Cardiac muscle cell (in vitro differentiated cells and primary cell): ENCODE results near the gene PIAS2. TPM values are rescaled to one million over a fixed set of nuclear protein-coding genes. Genes with fewer than 3 reads are reported as not detected.

Experiments
- DNase-seq, 2 donors: peaks; one replicate each; pipeline versions ENCODE4 v3.0.0 to v3.0.0-alpha.2; 2010 to 2017; ENCODE audit warnings: low read depth in 1 of 2, low spot score in 1 of 2
- H3K27ac ChIP-seq: fragments of 200-600 bp; sonication (generic); 2 replicates; pipeline ENCODE4 v1.5.1; 2016
- H3K27me3 ChIP-seq: fragments of 200-600 bp; sonication (generic); 2 replicates; pipeline ENCODE4 v1.6.0; 2016; ENCODE audit warnings: control low read depth
- H3K36me3 ChIP-seq: fragments of 200-600 bp; sonication (generic); 2 replicates; pipeline ENCODE4 v1.5.1; 2016; ENCODE audit warnings: control low read depth
- H3K4me1 ChIP-seq: fragments of 200-600 bp; sonication (generic); 2 replicates; pipeline ENCODE4 v1.8.1; 2017; ENCODE audit warnings: low read depth, mild to moderate bottlenecking, mixed run types
- H3K4me3 ChIP-seq: fragments of 200-600 bp; sonication (generic); 2 replicates; pipeline ENCODE4 v1.5.1; 2016; ENCODE audit warnings: mild to moderate bottlenecking
- H3K9me3 ChIP-seq: fragments of 200-600 bp; sonication (generic); 2 replicates; pipeline ENCODE4 v1.5.1; 2017; ENCODE audit warnings: low read depth, mild to moderate bottlenecking, control low read depth
- polyA plus RNA-seq: library from polyadenylated mRNA; unstranded; fragments of >200 nt; fragmentation: Nextera tagmentation; extraction: Ambion mirVana; gene quantifications from 2 replicates; pipeline ENCODE4 v1.2.1, GENCODE V29; 2016
- total RNA-seq: library from RNA; depleted of rRNA; stranded (reverse); fragments of >200 nt; gene quantifications from 2 replicates; pipeline ENCODE4 v1.2.3, GENCODE V29; 2016
- TF ChIP-seq, protein P1 (sequence below): IDR thresholded peaks from 2 replicates; pipeline ENCODE4 v1.5.1; 2012; ENCODE audit warnings: low read depth, mild to moderate bottlenecking, low read length

Gene PIAS2
- total and polyA plus RNA-seq, 2 experiments from 2014 or later, result 32.3 to 37.8 TPM

DNA sequence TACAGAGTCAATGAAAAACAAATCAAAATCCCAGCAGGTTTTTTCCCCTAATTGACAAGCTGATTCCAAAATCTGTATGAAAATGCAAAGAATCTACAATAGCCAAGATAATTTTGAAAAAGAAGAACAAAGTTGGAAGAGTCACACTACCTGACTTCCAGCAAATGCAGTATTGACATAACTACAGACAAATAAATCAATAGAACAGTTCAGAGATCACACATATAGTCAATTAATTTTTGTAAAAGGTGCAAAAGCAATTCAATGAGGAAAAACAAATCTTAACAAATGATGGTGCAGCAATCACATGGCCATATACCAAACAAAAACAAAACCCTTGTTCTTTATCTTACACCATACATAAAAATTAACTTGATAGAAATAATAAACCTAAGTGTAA, 85.9 kb downstream of the PIAS2 start:
- Histone ChIP-seq H3K4me1 (no peaks in the 10 kb centered on the region), H3K27me3 (no peaks in the 10 kb centered on the region), H3K4me3 (no peak overlapping the region), H3K9me3 (no peaks in the 10 kb centered on the region), H3K27ac (no peak overlapping the region), H3K36me3 (peaks cover 43% of the 10 kb centered on the region)
- TF ChIP-seq, protein P1, sequence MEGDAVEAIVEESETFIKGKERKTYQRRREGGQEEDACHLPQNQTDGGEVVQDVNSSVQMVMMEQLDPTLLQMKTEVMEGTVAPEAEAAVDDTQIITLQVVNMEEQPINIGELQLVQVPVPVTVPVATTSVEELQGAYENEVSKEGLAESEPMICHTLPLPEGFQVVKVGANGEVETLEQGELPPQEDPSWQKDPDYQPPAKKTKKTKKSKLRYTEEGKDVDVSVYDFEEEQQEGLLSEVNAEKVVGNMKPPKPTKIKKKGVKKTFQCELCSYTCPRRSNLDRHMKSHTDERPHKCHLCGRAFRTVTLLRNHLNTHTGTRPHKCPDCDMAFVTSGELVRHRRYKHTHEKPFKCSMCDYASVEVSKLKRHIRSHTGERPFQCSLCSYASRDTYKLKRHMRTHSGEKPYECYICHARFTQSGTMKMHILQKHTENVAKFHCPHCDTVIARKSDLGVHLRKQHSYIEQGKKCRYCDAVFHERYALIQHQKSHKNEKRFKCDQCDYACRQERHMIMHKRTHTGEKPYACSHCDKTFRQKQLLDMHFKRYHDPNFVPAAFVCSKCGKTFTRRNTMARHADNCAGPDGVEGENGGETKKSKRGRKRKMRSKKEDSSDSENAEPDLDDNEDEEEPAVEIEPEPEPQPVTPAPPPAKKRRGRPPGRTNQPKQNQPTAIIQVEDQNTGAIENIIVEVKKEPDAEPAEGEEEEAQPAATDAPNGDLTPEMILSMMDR, result no peak
- no peak for DNase-seq

DNA sequence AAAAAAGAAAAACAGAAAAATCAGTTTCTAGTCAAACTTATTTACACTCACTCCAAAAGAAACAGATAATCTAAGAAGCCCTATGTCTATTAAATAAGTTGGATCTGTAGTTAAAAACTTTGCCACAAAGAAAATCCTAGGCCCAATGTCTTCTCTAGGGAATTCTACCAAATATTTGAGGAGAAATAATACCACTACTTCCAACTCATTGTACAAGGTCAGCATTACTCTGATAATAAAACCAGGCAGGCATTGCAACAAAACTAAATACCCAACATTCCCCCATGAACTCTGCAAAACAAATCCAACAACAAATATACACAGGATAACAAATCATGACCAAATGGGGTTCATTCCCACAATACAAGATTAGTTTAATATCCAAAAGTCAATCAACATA, 86.7 kb downstream of the PIAS2 start:
- H3K36me3 ChIP-seq, result peaks cover 36% of the 10 kb centered on the region
- no peak overlapping the region for H3K27ac ChIP-seq
- TF ChIP-seq, protein P1, result no peak
- peak in 1 of 2 donors; percentile 17 for DNase-seq
- no peak overlapping the region for H3K4me3 ChIP-seq
- no peaks in the 10 kb centered on the region for H3K4me1 ChIP-seq
- no peaks in the 10 kb centered on the region for H3K27me3 ChIP-seq
- no peaks in the 10 kb centered on the region for H3K9me3 ChIP-seq

DNA sequence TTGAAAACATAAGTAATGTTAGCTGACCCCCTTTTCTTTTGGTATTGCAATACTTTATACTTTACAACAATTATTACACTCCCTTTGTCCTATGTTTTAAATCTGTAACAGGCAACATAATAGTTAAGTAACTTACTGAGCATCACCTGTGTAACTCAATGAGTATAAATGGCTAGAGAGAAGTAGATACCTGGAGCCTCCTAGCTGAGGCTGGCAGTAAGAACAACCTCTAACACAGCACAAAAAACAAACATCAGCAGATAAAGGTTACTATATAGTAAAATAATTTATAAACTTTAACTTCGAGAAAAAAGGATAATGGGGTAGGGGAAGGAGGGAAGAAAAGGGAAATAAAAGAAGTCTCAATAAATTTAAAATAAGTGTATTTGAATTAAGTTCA, 87.4 kb downstream of the PIAS2 start:
- H3K4me3 ChIP-seq, result no peak overlapping the region
- H3K9me3 ChIP-seq, result no peaks in the 10 kb centered on the region
- no peak for DNase-seq
- peaks cover 29% of the 10 kb centered on the region for H3K36me3 ChIP-seq
- no peak overlapping the region for H3K27ac ChIP-seq
- no peaks in the 10 kb centered on the region for H3K27me3 ChIP-seq
- H3K4me1 ChIP-seq, result no peaks in the 10 kb centered on the region
- TF ChIP-seq, protein P1, result no peak

- TF ChIP-seq, protein P1, result no peak
- no peak overlapping the region for H3K4me3 ChIP-seq
- H3K27me3 ChIP-seq, result no peaks in the 10 kb centered on the region
- H3K27ac ChIP-seq, result no peak overlapping the region
- no peaks in the 10 kb centered on the region for H3K9me3 ChIP-seq
- H3K36me3 ChIP-seq, result peaks cover 29% of the 10 kb centered on the region
- H3K4me1 ChIP-seq, result no peaks in the 10 kb centered on the region
- DNase-seq, result no peak
Observed at GRCh38 chr18:46829531-46829930, 87.8 kb downstream of the PIAS2 start.

DNA sequence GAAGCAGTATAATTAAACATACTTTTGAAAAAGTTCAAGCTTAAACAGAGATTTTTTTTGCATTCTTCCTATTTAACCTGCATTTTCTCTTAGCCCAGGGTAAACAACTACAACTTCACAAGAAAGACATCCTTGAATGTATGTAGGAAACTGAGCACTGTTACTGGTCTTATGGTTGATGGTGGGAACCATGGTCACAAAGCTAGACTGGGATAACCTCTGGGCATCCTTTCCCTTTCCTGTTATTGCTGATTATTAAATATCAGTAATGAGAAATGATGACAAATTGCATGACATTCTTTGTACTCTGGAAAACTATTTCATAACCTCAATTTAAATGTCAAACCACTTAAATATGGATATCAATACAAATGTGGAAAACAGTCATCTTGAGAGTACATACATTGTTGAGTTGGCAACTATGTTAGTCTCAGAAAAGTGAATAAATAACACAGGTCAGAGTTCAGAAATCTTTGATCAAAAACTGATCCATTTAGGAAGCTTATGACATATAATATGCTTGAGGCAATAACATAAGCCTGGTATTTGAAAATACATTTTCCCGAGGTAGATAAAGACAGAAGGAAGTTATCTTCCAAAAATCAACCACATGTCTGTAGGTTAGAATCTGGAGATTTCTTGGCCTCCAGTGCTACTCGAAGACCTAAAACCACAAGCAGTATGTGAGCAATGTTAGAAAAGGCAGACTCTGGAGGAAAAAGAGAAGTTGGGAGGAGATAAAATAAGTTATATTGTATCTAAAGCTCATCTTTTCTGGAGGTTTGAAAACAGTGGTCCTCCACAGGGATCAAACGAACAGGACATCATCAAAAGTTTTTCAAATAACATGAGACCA, 95.2 kb downstream of the PIAS2 start:
- DNase-seq, result no peak
- Histone ChIP-seq H3K27me3 (no peaks in the 10 kb centered on the region), H3K27ac (no peak overlapping the region), H3K9me3 (no peaks in the 10 kb centered on the region), H3K4me3 (no peak overlapping the region), H3K36me3 (peaks cover 9% of the 10 kb centered on the region), H3K4me1 (peaks cover 4% of the 10 kb centered on the region)
- TF ChIP-seq, protein P1, result no peak
